IMR-90 (cell line): ENCODE measurements around the gene SLC12A8.

Experiments
- CEBPB ChIP-seq: IDR thresholded peaks from 2 replicates; pipeline ENCODE4 v1.6.1; 2012; ENCODE audit warnings: low read depth, low read length, improper control_type of control experiment
- CTCF ChIP-seq: conservative IDR thresholded peaks from 2 replicates; pipeline ENCODE4 v1.5.1; 2012; ENCODE audit warnings: mild to moderate bottlenecking, low read depth, low read length, improper control_type of control experiment
- FOS ChIP-seq: fragments of 150-350 bp; IDR thresholded peaks from 2 replicates; pipeline ENCODE4 v1.6.1; 2016; ENCODE audit warnings: low read depth, low read length
- POLR2A ChIP-seq: IDR thresholded peaks from 2 replicates; pipeline ENCODE4 v1.6.1; 2012; ENCODE audit warnings: mild to moderate bottlenecking, low read depth, low read length
- RCOR1 ChIP-seq: IDR thresholded peaks from 2 replicates; pipeline ENCODE4 v1.6.1; 2012; ENCODE audit warnings: mild to moderate bottlenecking, low read length, improper control_type of control experiment; ENCODE audit not compliant: insufficient replicate concordance
- TF ChIP-seq, protein P1 (sequence below): fragments of 150-350 bp; IDR thresholded peaks from 2 replicates; pipeline ENCODE4 v1.6.1; 2017; ENCODE audit warnings: mild to moderate bottlenecking, antibody characterized with exemption, low read length, low read depth

DNA sequence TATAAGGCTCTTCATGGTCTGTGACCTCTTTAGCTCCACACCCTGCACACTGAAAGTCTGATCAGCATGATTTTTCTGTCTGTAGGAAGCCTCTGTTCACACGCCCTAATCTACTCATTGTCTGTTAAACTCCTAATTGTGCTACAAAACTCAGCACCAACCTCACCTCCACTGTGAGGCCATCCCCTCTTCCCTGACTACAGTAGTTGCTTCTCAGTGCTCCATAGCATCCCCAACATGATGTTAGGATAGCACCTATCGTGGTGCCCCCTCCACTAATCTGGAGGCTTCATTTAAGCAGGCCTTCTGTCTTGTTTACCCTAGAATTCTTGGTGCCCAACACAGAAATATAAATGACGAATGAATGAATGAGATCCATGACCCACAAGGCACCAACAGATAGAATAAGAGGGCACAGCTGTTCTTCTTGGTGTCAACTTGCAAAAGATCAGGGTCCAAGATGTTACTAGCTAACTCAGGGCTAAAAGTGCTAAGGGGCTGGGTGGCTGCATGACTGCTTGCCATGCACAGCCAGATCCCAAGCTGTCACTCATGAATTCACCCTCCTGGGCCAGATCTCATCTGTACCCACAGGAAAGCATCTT, 101.6 kb downstream of the SLC12A8 start:
- no peak for TF ChIP-seq CTCF
- TF ChIP-seq CEBPB: no peak
- no peak for TF ChIP-seq POLR2A
- TF ChIP-seq FOS: no peak
- TF ChIP-seq, protein P1, sequence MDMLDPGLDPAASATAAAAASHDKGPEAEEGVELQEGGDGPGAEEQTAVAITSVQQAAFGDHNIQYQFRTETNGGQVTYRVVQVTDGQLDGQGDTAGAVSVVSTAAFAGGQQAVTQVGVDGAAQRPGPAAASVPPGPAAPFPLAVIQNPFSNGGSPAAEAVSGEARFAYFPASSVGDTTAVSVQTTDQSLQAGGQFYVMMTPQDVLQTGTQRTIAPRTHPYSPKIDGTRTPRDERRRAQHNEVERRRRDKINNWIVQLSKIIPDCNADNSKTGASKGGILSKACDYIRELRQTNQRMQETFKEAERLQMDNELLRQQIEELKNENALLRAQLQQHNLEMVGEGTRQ: no peak
- TF ChIP-seq RCOR1: no peak
